Measurements from ENCODE around the gene BMP7. TPM values are rescaled to one million over a fixed set of nuclear protein-coding genes. Genes with fewer than 3 reads are reported as not detected.

Gene BMP7
- polyA plus RNA-seq, 1 donor, result 4.6 TPM

DNA sequence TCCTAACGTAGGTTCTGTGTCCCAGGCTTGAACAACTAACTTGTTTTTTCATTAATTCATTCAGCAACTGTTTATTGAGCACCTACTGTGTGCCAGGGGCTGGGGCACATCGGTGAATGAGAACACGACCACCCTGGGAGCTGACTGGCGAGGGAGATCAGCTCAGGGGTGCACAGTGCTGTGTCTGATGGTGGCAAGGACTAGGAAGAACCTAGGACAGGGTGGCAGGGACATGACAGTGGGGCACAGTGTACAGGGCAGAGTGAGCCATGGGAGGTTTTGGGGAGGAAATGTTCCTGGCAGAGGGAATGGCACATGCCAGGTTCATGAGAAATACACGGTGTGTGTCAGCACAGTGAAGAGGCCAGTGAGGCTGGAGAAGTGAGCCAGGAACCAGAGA, 76.7 kb downstream of the BMP7 start:
- no peak for DNase-seq

DNA sequence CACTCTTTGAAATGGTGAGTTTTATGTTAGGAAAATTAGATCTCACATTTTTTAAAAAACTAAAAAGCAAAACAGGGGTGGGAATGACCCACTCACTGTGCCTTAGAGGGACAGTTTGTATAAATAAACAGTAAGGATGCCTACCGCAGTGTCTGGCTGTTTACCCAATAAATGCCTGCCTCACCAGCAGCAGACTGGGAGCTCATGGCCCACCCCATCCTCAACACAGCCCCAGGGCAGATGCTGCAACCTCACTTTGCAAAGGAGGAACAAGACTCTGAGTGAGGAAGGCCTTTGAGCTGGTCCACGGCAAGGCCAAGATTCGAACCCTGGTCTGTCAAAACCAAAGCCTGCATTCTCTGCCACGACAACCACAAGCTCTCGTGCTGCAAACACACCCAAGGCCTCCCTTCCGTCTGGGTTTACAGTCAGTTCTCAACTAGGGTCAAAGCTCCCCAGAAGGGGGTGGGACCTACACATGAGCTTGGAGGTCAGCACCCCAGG, 77.8 kb downstream of the BMP7 start:
- no peak for DNase-seq

DNA sequence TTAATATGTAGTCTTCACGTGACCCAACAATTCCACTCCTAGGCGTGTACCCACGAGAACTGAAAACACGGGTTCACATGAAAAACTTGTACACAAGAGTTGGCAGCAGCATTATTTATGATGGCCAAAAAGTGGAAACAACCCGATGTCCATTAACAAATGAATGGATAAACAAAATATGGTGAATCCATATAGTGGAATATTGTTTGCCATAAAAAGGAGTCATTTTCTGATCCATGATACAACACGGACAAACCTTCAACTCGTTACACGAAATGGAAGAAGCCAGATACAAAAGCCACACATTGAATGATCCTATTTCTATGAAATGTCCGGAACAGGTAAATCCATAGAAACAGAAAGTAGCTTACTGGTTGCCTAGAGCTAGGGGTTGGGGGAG, 78.4 kb downstream of the BMP7 start:
- DNase-seq, result no peak

DNA sequence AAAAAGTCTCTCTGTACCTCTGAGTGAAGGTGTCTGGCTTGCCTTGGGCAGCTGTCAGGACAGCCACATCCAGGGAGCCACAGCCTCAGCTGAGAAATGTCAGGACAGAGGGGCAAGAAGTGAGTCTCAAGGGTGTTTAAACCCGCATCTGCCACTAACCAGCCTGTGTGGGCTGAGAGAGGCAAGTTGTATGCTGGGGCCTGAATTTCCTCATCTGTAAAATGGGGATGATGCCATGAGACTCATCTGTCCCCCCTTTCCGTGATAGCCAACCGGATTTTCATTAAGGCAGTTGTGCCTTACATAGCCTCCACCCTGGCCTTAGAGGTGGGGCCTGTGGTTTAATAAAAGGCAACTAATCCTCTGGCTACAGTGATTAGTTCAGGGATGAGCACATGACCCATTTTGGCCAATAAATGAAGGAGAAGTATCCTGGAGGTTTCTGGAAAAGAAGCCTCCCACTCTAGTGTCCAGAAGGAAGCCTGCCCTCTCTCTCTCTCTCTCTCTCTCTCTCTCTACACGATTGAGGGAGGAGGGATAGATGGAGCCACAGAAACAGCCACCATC, 79.3 kb downstream of the BMP7 start:
- no peak for DNase-seq

DNA sequence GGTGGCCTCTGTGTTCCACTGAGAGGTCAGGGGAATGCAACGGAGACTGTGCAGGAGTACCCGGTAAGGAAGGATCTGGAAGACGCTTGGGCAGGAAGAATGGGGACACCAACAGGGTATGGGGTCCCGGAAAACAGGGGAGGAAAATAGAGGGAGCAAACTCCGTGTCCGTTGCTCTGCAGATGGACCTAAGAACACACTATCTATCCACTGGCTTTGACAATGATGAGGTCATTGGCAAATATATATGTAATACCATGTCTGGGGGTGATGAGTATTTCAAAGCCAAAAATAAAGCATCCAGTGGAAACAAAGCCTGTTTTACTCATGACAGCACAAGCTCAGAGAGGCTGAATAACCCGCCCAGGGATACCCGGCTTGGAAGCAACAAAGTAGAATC, 80.2 kb downstream of the BMP7 start:
- no peak for DNase-seq

DNA sequence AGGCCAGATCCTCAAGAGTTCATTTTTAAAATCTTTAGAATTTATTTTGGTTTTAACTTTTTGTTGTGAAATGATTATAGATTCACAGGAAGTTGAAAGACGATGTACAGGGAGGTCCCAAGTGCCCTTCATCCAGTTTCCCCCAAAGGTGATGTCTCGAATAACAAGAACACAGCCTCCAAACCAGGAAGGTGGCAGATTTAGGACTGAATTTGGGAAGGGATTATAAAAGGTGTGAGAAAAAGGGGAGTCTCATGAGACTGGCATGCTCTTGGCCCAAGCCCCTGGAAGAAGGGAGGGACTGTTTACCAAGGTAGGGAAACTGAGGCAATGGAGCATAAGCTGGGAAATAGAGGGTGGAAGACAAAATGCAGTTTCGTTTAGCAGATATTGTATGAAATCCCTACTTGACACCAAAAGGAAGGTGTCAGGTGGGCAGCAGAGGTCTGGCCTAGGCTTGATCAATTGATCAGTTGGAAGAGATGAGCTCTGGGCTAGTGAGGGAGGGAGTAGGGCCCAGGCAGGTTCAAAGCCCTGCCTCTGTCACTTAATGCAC, 81.2 kb downstream of the BMP7 start:
- DNase-seq, result no peak

DNA sequence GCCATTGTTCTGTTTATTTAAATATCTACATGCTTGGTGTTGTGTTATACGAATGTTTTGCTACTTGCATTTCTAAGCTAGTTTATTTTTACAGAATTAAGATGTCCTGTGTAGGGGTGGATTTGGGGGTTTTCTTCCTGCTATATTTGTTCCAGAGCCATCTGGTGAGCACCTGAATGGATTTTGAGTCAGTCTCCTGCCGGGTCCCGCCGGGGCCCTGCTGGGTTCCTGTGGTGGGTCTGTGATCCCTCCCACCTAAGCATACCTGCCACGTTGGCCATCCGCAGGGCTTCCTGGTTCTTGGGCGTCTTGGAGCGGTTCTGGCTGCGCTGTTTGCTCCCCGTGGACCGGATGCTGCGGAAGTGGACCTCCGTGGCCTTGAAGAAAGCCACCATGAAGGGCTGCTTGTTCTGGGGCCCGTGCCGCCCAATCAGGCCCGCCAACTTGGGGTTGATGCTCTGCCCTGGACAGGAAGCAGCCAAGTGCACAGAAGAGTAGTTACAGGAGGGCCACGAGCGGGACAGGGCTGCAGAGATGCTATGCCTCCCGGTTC, 82.9 kb downstream of the BMP7 start:
- no peak for DNase-seq

DNA sequence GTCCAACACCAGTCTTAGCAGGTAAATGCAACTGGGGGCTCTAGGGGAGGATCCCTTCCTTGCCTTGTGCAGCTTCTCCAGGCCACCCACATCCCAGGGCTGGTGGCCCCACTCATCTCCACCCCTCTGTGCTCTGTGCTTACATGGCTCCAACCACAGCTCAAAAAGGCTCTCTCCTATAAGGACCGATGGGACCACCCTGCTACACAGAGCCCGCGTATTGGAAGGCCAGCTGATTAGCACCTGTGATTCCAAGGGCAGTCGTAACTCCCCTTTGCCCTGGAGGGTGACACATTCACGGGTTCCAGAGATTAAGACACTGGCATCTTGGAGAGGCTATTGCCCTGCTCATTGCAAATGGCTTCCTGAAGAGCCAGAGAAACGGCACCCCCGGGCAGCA, 84.8 kb downstream of the BMP7 start:
- no peak for DNase-seq

DNA sequence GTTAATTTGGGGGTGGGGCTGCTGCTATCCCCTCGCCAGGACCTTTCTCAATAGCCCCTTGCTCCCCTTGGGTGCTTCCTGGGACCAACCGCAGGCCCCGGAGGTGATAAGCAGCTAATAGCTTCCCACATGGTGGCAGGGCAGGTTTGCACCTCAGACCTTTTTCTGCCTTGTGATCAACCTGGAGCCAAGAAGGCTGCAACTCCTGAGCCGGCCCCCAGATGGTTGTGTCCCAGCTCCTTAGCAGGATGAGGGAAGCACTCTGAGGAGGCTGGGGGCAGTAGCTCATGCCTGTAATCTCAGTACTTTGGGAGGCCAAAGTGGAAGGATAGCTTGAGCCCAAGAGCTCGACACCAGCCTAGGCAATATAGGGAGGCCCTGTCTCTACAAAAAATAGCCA, 85.5 kb downstream of the BMP7 start:
- DNase-seq, result no peak

DNA sequence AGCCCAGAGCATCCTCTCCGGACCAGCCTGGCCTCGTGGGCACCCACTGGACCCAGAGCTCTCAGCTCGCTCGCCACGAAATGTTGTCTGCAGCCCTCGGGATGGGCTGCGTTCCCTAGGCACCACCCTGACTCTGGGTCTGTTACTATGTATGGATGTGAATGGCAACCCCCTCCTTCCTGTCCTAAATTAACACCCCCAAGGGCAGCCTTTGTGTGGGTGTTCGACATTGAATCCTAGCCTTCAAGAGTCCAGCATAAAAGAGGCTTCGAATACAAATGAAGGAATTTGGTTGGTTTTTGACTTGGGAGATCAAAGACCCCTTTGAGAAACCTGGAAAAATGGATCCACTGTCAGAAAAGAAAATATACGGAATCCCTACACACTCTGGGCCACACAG, 86.1 kb downstream of the BMP7 start:
- DNase-seq, result no peak

DNA sequence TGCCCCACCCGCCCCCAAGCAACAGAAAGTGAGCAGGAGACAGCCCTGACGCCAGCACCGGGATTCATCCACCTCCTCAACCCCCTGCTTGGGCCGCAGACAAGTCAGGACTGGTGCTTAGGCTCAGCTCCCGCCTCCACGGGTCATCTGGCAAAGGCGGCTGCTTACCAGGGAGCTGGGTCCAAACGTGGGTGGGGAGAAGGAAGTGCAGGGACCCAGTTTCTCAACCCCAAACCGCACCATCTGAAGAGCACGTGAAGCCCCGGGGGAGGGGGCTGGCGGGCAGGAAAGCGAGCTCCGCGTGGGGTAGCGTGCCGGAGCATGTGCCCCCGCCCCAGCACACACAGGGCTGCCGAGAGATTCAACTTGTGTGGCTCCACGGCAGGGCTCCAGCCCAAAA, 87.2 kb downstream of the BMP7 start:
- no peak for DNase-seq

DNA sequence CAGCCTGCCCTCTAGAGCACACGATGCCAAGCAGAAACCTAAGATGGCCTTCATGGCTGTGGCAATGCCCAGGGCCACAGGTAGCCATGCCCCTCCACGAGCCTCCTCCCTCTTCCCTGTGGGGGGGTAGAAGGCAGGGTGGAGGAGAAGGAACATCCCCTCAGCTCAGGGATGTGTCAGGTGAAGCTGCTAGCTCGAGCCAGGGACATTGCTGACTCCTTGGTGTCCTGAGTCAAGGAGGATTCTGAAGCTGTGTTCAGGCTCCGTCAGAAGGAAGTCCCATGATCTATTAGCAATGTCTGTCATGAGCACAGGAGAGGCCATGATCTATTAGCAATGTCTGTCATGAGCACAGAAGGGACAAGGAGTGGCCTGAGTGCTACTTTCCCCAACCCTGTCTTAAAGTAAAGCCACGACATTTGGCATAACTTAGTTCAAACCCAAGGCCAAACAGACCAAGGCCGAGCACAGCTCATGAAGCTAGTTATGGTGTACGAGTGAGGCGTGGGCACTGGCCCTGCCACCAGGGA, 87.8 kb downstream of the BMP7 start:
- no peak for DNase-seq

DNA sequence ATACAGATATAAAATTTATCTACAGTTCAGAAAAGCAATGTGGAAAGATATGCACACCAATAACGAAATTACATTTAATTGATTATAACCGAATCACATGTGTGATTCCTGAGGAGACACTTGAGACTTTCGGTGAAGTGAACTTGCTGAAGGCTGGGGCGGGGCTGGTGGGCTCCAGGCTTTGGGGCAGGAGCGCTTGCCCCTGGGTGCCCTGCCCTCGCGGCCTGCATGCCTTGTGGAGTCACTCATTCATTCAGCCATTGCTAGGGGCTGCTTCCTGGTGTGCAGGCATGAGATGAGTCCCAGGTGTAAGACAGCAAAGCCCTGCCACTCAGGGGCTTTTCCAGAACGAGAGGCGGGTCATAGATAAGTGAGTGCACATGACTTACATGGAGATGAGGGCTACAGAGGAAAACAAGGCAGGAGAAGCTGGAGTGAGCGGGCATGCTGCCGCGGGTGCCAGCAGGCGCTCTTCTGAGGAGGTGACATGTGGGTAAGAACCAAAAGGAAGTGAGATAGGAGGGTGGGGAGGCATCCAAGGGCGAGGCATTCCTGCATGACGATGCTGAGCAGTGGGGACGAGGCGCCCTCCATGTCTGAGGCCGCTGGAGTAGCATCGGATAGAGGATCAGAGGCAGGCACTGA, 88.7 kb downstream of the BMP7 start:
- DNase-seq, result no peak

DNA sequence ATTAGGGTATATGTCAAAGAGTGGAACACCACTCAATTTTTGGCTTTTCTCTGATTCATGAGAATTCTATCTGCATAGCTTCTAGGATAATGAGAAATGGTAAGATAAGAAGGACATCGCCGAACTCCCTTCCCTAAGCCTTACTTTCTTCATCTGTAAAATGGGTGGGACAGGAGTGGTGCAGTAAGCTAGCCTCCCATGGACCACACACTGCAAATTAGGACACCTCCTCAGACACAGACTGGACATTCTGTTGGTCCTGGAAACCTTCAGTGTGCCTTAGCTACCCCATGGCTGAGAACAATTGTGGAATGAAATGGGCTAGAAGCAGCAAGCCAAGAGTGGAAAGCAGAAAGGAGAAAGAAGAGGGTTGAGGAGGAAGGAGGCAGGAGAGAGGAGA, 89.6 kb downstream of the BMP7 start:
- DNase-seq, result no peak

DNA sequence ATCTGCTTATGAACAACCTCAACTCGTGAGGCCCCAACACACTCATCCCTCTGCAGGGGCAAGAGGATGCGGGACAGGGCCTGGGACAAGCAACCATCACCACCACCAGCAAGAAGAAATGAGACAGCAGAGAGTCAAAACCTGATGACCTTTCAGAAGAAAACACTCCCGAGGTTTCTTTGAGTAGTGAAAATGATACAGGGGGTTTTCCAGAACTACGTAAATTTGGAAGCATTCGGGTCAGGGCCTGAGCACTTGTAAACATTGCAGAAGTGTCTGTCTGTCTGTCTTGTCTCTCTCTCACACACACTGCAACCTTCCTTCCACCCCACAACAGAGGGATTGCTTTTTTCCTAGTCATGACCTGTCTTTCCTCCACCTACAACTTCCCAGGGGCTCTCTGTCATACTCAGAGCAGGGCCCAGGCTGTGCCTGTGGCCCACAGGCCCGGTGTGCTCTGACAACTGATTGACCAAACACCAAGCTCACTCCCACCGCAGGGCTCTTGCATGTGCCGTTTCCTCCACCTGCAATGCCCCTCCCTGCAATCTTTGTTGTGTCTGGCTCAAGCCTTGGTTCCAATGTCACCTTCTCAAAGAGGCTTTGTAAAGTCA, 90.9 kb downstream of the BMP7 start:
- no peak for DNase-seq

DNA sequence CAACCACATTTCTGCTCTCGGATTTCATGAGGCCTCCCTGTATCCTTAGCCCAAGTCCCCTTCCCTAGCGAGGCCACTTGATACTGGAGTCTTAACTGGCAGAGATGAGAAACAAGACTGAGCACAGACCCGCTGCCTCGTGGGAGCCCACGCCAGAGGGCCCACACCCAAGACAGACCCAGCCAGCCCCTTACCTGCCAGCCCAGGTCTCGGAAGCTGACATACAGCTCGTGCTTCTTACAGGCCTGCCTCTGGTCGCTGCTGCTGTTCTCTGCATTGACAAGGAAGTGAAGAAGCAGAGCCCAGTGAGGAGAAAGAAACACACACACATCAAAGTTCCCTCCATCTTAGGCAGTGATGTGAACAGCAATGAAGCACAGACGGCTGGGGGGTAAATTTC, 91.7 kb downstream of the BMP7 start:
- DNase-seq, result no peak

DNA sequence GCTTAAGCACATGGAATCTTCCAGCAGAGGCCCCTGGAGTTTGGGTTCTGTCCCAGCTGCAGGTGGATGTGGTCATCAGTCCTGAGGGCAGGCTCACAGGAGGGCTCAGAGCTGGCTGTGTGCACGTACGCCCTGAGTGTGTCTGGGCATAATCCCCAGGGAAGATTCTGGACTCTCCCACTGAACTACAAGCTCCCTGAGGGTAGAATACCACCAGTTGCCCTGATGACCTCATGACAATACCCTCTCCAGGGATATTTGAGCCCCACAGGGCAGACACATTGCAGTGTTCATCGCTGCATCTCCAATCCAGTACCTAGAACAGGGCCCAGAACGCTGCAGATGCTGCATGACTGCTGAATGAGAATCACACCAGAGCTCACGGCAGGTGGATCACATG, 92.5 kb downstream of the BMP7 start:
- DNase-seq, result no peak

DNA sequence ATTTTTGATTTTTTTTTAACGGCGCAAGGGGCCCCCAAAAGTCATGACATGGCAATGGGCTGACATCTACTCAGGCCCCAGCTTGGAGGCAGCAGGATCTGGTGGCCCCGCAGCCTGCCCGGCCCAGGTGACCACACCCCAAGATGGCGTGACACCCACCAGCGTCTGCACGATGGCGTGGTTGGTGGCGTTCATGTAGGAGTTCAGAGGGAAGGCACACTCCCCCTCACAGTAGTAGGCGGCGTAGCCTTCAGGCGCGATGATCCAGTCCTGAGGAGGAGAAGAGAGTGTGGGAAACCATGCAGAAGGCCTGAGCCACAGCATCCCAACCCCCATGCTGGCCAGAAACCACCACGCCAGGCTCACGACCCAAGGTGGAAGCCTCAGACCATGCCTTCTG, 93.4 kb downstream of the BMP7 start:
- DNase-seq, result no peak

DNA sequence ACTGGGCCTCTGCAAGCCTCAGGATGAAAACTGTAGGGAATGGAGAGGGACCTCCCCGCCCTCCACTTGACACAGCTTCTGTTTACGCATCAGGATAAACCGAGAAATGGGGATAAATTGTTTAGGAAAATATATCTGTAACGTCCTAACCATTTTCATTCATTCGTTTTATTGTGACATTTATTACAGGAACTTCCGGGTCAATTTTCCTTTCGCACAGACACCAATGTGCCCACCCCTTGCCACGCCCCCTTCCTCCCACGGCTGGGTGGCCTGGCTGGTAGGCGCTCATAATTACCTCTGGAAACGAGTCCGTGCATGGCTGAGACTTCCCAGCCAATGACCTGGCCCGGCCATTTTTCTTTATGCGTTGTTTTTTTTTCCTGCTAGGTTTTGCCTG, 96.1 kb downstream of the BMP7 start:
- no peak for DNase-seq

DNA sequence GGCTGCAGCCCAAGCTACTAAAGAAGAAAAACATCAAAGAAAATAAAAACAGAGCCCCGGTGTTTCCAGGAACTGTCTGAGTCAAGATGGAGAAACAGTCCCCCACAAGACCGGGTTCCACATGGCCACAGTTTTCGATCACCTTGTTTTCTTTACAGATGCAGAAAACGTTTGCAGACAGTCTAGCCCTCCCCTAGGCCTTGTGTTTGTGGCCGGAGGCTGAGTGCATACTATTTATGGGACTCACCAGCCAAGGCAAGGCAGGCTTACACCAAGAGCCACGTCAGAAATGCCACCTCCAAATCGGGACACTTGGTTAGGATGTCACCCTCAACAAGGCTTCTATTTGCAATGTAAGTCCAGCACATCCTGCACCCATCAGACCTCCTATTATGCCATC, 97.3 kb downstream of the BMP7 start:
- DNase-seq, result no peak

DNA sequence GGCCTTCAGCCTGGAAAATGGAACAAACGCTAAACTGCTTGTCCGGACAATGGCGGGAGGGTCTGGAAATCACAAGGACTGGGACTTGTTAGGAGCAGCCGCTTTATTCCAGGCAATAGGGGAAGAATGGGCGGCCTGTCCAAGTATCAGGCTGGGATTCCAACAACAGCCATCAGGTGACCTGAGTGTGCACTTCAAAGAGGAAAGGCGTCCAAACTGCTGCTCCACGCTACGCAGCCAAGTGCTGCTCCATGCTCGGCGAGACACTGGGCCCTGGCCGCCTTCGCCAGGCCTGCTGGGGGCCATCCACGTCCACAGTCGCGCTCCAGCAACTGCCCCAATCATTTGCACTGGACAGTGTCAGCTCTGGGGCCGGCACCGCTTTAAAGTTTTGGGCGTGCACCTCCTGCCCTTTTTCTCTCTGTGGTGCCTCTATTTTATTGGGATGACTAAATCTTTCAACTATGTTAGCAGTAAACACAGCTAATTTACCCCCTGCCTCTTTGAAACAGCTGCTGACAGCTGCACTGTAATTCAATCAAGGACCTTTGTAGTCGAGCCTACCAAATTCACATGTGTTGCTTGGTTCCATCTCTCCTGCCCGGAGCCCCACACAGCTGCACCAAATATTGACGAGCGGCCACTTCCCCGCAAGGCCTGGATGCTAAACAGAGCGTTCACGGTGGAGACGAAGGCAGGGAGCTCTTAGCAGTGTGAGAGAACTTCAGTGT, 98.3 kb downstream of the BMP7 start:
- DNase-seq, result peak; percentile 65

DNA sequence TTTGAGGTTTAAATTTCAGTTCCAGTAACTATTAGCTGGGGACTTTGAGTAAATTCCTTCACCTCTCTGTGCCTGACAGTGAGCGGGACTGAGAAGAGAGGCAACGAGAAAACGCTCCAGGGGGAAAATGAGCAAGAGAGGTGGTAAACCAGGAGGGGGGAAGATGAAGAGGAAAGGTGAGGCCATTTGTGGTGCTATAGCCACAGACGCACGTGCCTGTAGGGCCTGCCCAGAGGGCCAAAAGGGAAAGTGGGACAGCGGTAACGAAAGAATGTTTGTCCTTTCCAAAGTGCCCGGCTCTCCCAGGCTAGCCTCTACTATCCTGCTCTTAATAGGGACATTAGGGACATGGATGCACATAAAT, 99.2 kb downstream of the BMP7 start:
- no peak for DNase-seq

Data from hindlimb muscle (tissue), 1 donor.